PC-9 (cell line): ENCODE data around the gene ANKS4B.

Experiments
- CTCF ChIP-seq: fragments of 200-600 bp; sonication (generic); conservative IDR thresholded peaks from 2 replicates; pipeline ENCODE4 v1.6.1; 2017; ENCODE audit warnings: mixed run types, antibody characterized with exemption, mild to moderate bottlenecking, moderate library complexity
- EZH2 ChIP-seq: fragments of 200-600 bp; sonication (generic); IDR thresholded peaks from 2 replicates; pipeline ENCODE4 v1.8.0; 2017; ENCODE audit warnings: antibody characterized with exemption, low read depth

- TF ChIP-seq CTCF (no peak), EZH2 (no peak)
Observed at GRCh38 chr16:21222495-21223337, 10.8 kb upstream of the ANKS4B start.
